Heart left ventricle (tissue), 16 donors: ENCODE measurements around the gene ROM1. TPM values are rescaled to one million over a fixed set of nuclear protein-coding genes. Genes with fewer than 3 reads are reported as not detected.
"Not testable (repeated sequence)": the region's sequence is repeated elsewhere in the genome, so short reads cannot be mapped to it uniquely, and the experiment has no call there.

Source experiments
- ATAC-seq, 4 donors: fragments of 200-7000 bp; cut with Tn5 transposase; one replicate each; pipeline ENCODE4 v1.9.1; 2020 to 2022; ENCODE audit warnings: moderate library complexity in 4 of 4, mild to moderate bottlenecking in 3 of 4, moderate number of reproducible peaks in 1 of 4
- DNase-seq, 5 donors: peaks; one replicate each; pipeline ENCODE4 v3.0.0-alpha.2; 2020
- H3K27ac ChIP-seq, 12 donors: fragments of 200-600 bp; sonication (generic) in 4 of 12; one replicate each; pipeline versions ENCODE4 v1.5.0 to v1.8.0; 2016 to 2022; ENCODE audit warnings: mild to moderate bottlenecking in 2 of 12
- H3K27me3 ChIP-seq, 9 donors: fragments of 200-600 bp; sonication (generic) in 2 of 9; one replicate each; pipeline versions ENCODE4 v1.5.1 to v1.8.0; 2016 to 2022; ENCODE audit warnings: mild to moderate bottlenecking in 3 of 9
- H3K36me3 ChIP-seq, 9 donors: fragments of 200-600 bp; sonication (generic) in 2 of 9; one replicate each; pipeline versions ENCODE4 v1.5.0 to v1.8.0; 2018 to 2022; ENCODE audit warnings: mild to moderate bottlenecking in 2 of 9
- H3K4me1 ChIP-seq, 12 donors: fragments of 200-600 bp; sonication (generic) in 4 of 12; one replicate each; pipeline versions ENCODE4 v1.5.0 to v1.8.0; 2016 to 2022; ENCODE audit warnings: mild to moderate bottlenecking in 3 of 12
- H3K4me3 ChIP-seq, 12 donors: fragments of 200-600 bp; sonication (generic) in 4 of 12; one replicate each; pipeline versions ENCODE4 v1.5.0 to v1.8.0; 2017 to 2022; ENCODE audit warnings: mild to moderate bottlenecking in 9 of 12, moderate library complexity in 4 of 12
- H3K9me3 ChIP-seq, 12 donors: fragments of 200-600 bp; sonication (generic) in 4 of 12; one replicate each; pipeline versions ENCODE4 v1.5.0 to v1.8.0; 2016 to 2022; ENCODE audit warnings: mild to moderate bottlenecking in 1 of 12
- CTCF ChIP-seq, 12 donors: fragments of 200-600 bp; sonication (generic) in 4 of 12; IDR thresholded peaks; one replicate each; pipeline versions ENCODE4 v1.5.0 to v1.8.0; 2018 to 2022; ENCODE audit warnings: antibody characterized with exemption in 12 of 12, mild to moderate bottlenecking in 5 of 12
- POLR2A ChIP-seq, 2 donors: fragments of 450-650 bp; IDR thresholded peaks; one replicate each; pipeline ENCODE4 v1.6.1; 2017; ENCODE audit warnings: antibody characterized with exemption in 2 of 2, mild to moderate bottlenecking in 2 of 2, moderate library complexity in 2 of 2
- WGBS, 4 donors: extraction: QIAGEN DNeasy Blood & Tissue Kit in 2 of 4; methylation state at CpG; one replicate each; pipeline versions ENCODE4 v1.1.5 to v1.1.7; 2013 to 2018; 5-methylcytosine and 5-hydroxymethylcytosine counted together
- intact Hi-C, 10 donors: fragments of 100-400 bp; cut with DNase I; formaldehyde crosslinking; loops; one replicate each; pipeline versions ENCODE4 v1.11.1 to v1.14.2; 2022
- polyA plus RNA-seq, 2 donors: library from polyadenylated mRNA; stranded (reverse); fragments of 200-250 nt; gene quantifications; one replicate each; pipeline ENCODE4 v1.2.3, GENCODE V29; 2013
- total RNA-seq, 9 donors: library from RNA; depleted of rRNA in 2 of 9; stranded (reverse); fragments of >200 nt in 2 of 9; fragmentation: NEBNext Ultra II Directional in 3 of 9; extraction: Animal tissue kit (Norgen Biotek cat#: 25700) in 3 of 9; gene quantifications; one replicate each; pipeline versions ENCODE4 v1.1.0 to v1.2.4, GENCODE V29; 2016 to 2023
- donor health status: ischemic (EF 13 %, LVEDD 7.1; RV severe dilation, severe dysfunction).
- donor health status: healthy with polysubstance abuse.
- donor health status: DM: no; HTN: yes; CAD: no.
- donor health status: DM: no; HTN: no; CAD: no.
- donor health status: ischemic (EF 25% LVEDD 6.9; RV normal size, moderate dysfunction).
- donor health status: ischemic (EF 25% LVEDD 5.7; RV mildly dilated, moderate dysfunction).
- donor health status: healthy.
- donor health status: DM: yes; HTN: yes; CAD: no.
- donor health status: ischemic (EF 35%, LVEDD 5.7; RV mildly dilated, moderate dysfunction).
- donor health status: nonischemic (EF 11% LVEDD 7.7; RV severe dilation, severe dysfunction).
- donor health status: DM: yes; HTN: yes; CAD: no.
- donor health status: PGD.
- donor health status: ischemic (EF 29% LVEDD 5.4; RV normal size, mild dysfunction).
- donor health status: nonischemic (EF 23%, LVEDD 6.1; RV moderate dilation, normal function).

Gene ROM1
- total and polyA plus RNA-seq, 11 donors: 1.5 to 5.8 (median 2.4) TPM

GRCh38 chr11:62579252-62579651, 33.8 kb upstream of the ROM1 start:
- ATAC-seq (no peak), DNase-seq (no peak)
- H3K4me3 ChIP-seq: no peak overlapping the region
- intact Hi-C loops: no loop called here
- H3K27ac ChIP-seq: peak overlapping the region in 3 of 12 donors; percentile 69 to 84 (median 76)
- H3K36me3 ChIP-seq: peaks cover 0 to 85% (median 66%) of the 10 kb centered on the region in 9 donors
- H3K4me1 ChIP-seq: peaks cover 0 to 39% (median 20%) of the 10 kb centered on the region in 12 donors
- H3K9me3 ChIP-seq: no peaks in the 10 kb centered on the region
- no peak for TF ChIP-seq POLR2A (IDR thresholded peaks at IDR 0.05)
- no peak for TF ChIP-seq CTCF (IDR thresholded peaks at IDR 0.05)
- WGBS, 4 donors: 93 to 95% (median 94%) methylated on average over 2 of the region's 2 CpGs
- H3K27me3 ChIP-seq: no peaks in the 10 kb centered on the region

GRCh38 chr11:62580959-62581715, 31.9 kb upstream of the ROM1 start:
- Histone ChIP-seq H3K27ac (no peak overlapping the region), H3K27me3 (no peaks in the 10 kb centered on the region), H3K4me1 (peaks cover 0 to 20% (median 4%) of the 10 kb centered on the region in 12 donors), H3K4me3 (no peak overlapping the region), H3K36me3 (peaks cover 0 to 97% (median 74%) of the 10 kb centered on the region in 9 donors), H3K9me3 (no peaks in the 10 kb centered on the region)
- TF ChIP-seq POLR2A (IDR thresholded peaks at IDR 0.05): no peak
- TF ChIP-seq CTCF (IDR thresholded peaks at IDR 0.05): no peak
- intact Hi-C loops: no loop called here
- no peak for ATAC-seq
- 80 to 86% (median 83%) methylated on average over 18 of the region's 18 CpGs for WGBS, 4 donors
- DNase-seq: peak in 1 of 5 donors; percentile 17

- H3K9me3 ChIP-seq, H3K27me3 ChIP-seq, H3K4me3 ChIP-seq, DNase-seq, intact Hi-C loops, H3K27ac ChIP-seq, ATAC-seq: not testable (repeated sequence)
- peaks cover 0 to 14% (median 0%) of the 10 kb centered on the region in 12 donors for H3K4me1 ChIP-seq
- 90 to 99% (median 98%) methylated on average over 4 of the region's 4 CpGs for WGBS, 4 donors
- H3K36me3 ChIP-seq: peaks cover 0 to 98% (median 72%) of the 10 kb centered on the region in 9 donors
Observed at GRCh38 chr11:62581735-62582134, 31.3 kb upstream of the ROM1 start.

GRCh38 chr11:62585356-62585755, 27.7 kb upstream of the ROM1 start:
- peak in 1 of 5 donors; percentile 7 for DNase-seq
- H3K27me3 ChIP-seq, H3K4me3 ChIP-seq, intact Hi-C loops, H3K27ac ChIP-seq, ATAC-seq, H3K9me3 ChIP-seq: not testable (repeated sequence)
- H3K4me1 ChIP-seq: peaks cover 0 to 16% (median 7%) of the 10 kb centered on the region in 12 donors
- H3K36me3 ChIP-seq: peaks cover 0 to 86% (median 67%) of the 10 kb centered on the region in 9 donors
- WGBS, 4 donors: 93 to 97% (median 96%) methylated on average over 6 to 7 of the region's 7 CpGs

GRCh38 chr11:62588966-62589637, 24.0 kb upstream of the ROM1 start:
- Histone ChIP-seq H3K27ac (no peak overlapping the region), H3K36me3 (peaks cover 0 to 61% (median 50%) of the 10 kb centered on the region in 9 donors), H3K9me3 (no peaks in the 10 kb centered on the region), H3K4me1 (peaks cover 5 to 40% (median 23%) of the 10 kb centered on the region in 12 donors), H3K4me3 (no peak overlapping the region), H3K27me3 (no peaks in the 10 kb centered on the region)
- 71 to 74% (median 72%) methylated on average over 18 of the region's 18 CpGs for WGBS, 4 donors
- ATAC-seq (no peak), DNase-seq (no peak)
- intact Hi-C loops: no loop called here
- TF ChIP-seq POLR2A (IDR thresholded peaks at IDR 0.05) (no peak), CTCF (IDR thresholded peaks at IDR 0.05) (peak in 1 of 12 donors; percentile 8)
